Neuronal stem cell (in vitro differentiated cells): ENCODE measurements around the gene CLEC16A.

ENCODE experiments used
- DNase-seq: peaks from one replicate; pipeline ENCODE4 v3.0.0-alpha.2; 2013; ENCODE audit warnings: low spot score
- H2AFZ ChIP-seq: one replicate; pipeline ENCODE4 v1.6.1; 2013; ENCODE audit warnings: mild to moderate bottlenecking, low read length, inconsistent platforms
- H2AK5ac ChIP-seq: 2 replicates; pipeline ENCODE4 v1.6.1; 2013; ENCODE audit warnings: low read depth, mild to moderate bottlenecking, inconsistent platforms, low read length, moderate library complexity, mixed read lengths
- H2BK120ac ChIP-seq: 2 replicates; pipeline ENCODE4 v1.6.1; 2013; ENCODE audit warnings: low read depth, mild to moderate bottlenecking, inconsistent platforms, low read length, moderate library complexity, mixed read lengths
- H2BK12ac ChIP-seq: one replicate; pipeline ENCODE4 v1.6.1; 2013; ENCODE audit warnings: low read length, inconsistent platforms
- H2BK15ac ChIP-seq: 2 replicates; pipeline ENCODE4 v1.6.1; 2013; ENCODE audit warnings: mild to moderate bottlenecking, low read length, inconsistent platforms, mixed read lengths
- H2BK5ac ChIP-seq: one replicate; pipeline ENCODE4 v1.6.1; 2013; ENCODE audit warnings: inconsistent platforms, mild to moderate bottlenecking, low read length, moderate library complexity
- H3K14ac ChIP-seq: one replicate; pipeline ENCODE4 v1.6.1; 2013; ENCODE audit warnings: low read length, inconsistent platforms
- H3K18ac ChIP-seq: 2 replicates; pipeline ENCODE4 v1.6.1; 2013; ENCODE audit warnings: low read length, inconsistent platforms
- H3K23ac ChIP-seq: 2 replicates; pipeline ENCODE4 v1.6.1; 2013; ENCODE audit warnings: low read depth, mild to moderate bottlenecking, mixed read lengths, low read length, inconsistent platforms; ENCODE audit not compliant: poor library complexity
- H3K27ac ChIP-seq: replicated peaks from 3 replicates; pipeline ENCODE4 v1.5.1; 2013; ENCODE audit warnings: low read length, inconsistent platforms
- H3K27me3 ChIP-seq, 3 experiments: 2 replicates each; pipeline ENCODE4 v1.6.1; 2013; ENCODE audit warnings: low read length in 3 of 3, mild to moderate bottlenecking in 2 of 3, inconsistent platforms in 1 of 3, low read depth in 1 of 3, mixed read lengths in 1 of 3, moderate library complexity in 1 of 3; ENCODE audit not compliant: control insufficient read depth in 3 of 3, insufficient read depth in 3 of 3
- H3K36me3 ChIP-seq, 2 donors: replicated peaks in 1 of 2; 2 replicates each; pipeline ENCODE4 v1.6.1; 2013; ENCODE audit warnings: low read length in 2 of 2; ENCODE audit not compliant: control insufficient read depth in 2 of 2, insufficient read depth in 2 of 2
- H3K4ac ChIP-seq: 2 replicates; pipeline ENCODE4 v1.6.1; 2013; ENCODE audit warnings: inconsistent platforms, mild to moderate bottlenecking, low read length, moderate library complexity
- H3K4me1 ChIP-seq, 2 donors: 1 replicate in 1 of 2; 2 replicates in 1 of 2; pipeline ENCODE4 v1.6.1; 2013; ENCODE audit warnings: low read length in 2 of 2, low read depth in 1 of 2; ENCODE audit not compliant: control insufficient read depth in 2 of 2, insufficient read depth in 1 of 2
- H3K4me2 ChIP-seq: one replicate; pipeline ENCODE4 v1.6.1; 2013; ENCODE audit warnings: mild to moderate bottlenecking, low read length, inconsistent platforms; ENCODE audit not compliant: insufficient read depth, poor library complexity, severe bottlenecking
- H3K4me3 ChIP-seq, 2 donors: 2 replicates each; pipeline ENCODE4 v1.5.1; 2013; ENCODE audit warnings: low read length in 2 of 2, mild to moderate bottlenecking in 2 of 2, inconsistent platforms in 1 of 2, moderate library complexity in 1 of 2
- H3K79me1 ChIP-seq: one replicate; pipeline ENCODE4 v1.6.1; 2013; ENCODE audit warnings: low read depth, mild to moderate bottlenecking, inconsistent platforms, low read length, moderate library complexity
- H3K9ac ChIP-seq: one replicate; pipeline ENCODE4 v1.6.1; 2013; ENCODE audit warnings: mild to moderate bottlenecking, low read depth, low read length, inconsistent platforms; ENCODE audit not compliant: poor library complexity
- H3K9me3 ChIP-seq, 2 donors: replicated peaks in 1 of 2; 2 replicates each; pipeline versions ENCODE3 to v1.6.1; 2013; ENCODE audit warnings: low read length in 2 of 2, mild to moderate bottlenecking in 2 of 2, inconsistent platforms in 1 of 2, low read depth in 1 of 2, mixed read lengths in 1 of 2, moderate library complexity in 1 of 2; ENCODE audit not compliant: control insufficient read depth in 2 of 2, insufficient read depth in 1 of 2
- H4K8ac ChIP-seq: one replicate; pipeline ENCODE4 v1.6.1; 2013; ENCODE audit warnings: low read depth, mild to moderate bottlenecking, inconsistent platforms, low read length, moderate library complexity
- H4K91ac ChIP-seq: one replicate; pipeline ENCODE4 v1.6.1; 2013; ENCODE audit warnings: low read length, low read depth, mild to moderate bottlenecking, inconsistent platforms; ENCODE audit not compliant: poor library complexity
- WGBS, 2 donors: extraction: QIAGEN DNeasy Blood & Tissue Kit; methylation state at CpG; one replicate each; pipeline ENCODE4 v1.1.7; 2013; ENCODE audit warnings: missing lambda C conversion rate in 2 of 2, mixed read lengths in 1 of 2; ENCODE audit not compliant: insufficient read length in 2 of 2, insufficient replicate concordance in 1 of 2; ENCODE audit errors: extremely low coverage in 2 of 2; 5-methylcytosine and 5-hydroxymethylcytosine counted together

The CLEC16A gene

DNA sequence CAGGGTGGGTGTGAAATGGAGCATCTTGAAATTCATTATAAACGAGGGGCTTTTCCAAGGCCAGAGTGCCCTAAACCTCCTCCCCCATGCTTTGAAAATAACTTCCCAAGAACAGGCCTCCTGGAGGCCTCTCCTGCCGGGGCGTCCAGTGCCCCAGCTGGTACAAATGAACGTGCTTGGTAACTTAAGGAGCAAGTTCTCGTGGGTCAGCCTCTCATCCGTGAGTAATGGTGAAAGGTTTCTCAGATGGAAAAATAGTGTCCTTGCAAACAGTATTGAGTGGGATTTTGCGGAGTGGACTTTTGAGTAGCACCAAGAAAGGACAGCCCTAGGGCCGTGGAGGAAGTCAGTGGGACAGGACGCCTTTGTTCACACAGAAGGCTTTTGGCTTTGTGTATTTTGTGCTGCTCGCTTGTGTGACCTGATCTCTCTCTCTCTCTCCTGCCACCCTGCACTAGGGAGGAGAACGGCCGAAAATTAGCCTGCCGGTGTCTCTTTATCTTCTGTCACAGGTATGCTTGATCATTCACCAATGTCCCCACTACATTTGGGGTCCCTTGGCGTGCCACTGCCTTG, 34.6 kb downstream of the CLEC16A start:
- Histone ChIP-seq H3K4me1 (peaks cover 24 to 28% of the 10 kb centered on the region in 2 donors), H2BK15ac (no peak overlapping the region), H3K4me3 (no peak overlapping the region), H3K79me1 (no peaks in the 10 kb centered on the region), H2BK5ac (no peak overlapping the region), H3K14ac (no peak overlapping the region), H3K9ac (no peak overlapping the region), H3K4ac (no peak overlapping the region), H4K91ac (no peak overlapping the region), H2BK120ac (no peak overlapping the region), H3K18ac (no peak overlapping the region), H3K27me3 (no peaks in the 10 kb centered on the region), H3K9me3 (no peaks in the 10 kb centered on the region), H3K4me2 (no peak overlapping the region), H2BK12ac (no peak overlapping the region), H2AK5ac (peak overlapping the region; percentile 31), H4K8ac (no peak overlapping the region), H3K27ac (no peak overlapping the region), H3K36me3 (peaks cover 1 to 45% of the 10 kb centered on the region in 2 donors), H2AFZ (no peak overlapping the region), H3K23ac (no peak overlapping the region)
- no CpG with 5 or more reads among the region's 14 CpGs for WGBS, 2 donors
- no peak for DNase-seq

DNA sequence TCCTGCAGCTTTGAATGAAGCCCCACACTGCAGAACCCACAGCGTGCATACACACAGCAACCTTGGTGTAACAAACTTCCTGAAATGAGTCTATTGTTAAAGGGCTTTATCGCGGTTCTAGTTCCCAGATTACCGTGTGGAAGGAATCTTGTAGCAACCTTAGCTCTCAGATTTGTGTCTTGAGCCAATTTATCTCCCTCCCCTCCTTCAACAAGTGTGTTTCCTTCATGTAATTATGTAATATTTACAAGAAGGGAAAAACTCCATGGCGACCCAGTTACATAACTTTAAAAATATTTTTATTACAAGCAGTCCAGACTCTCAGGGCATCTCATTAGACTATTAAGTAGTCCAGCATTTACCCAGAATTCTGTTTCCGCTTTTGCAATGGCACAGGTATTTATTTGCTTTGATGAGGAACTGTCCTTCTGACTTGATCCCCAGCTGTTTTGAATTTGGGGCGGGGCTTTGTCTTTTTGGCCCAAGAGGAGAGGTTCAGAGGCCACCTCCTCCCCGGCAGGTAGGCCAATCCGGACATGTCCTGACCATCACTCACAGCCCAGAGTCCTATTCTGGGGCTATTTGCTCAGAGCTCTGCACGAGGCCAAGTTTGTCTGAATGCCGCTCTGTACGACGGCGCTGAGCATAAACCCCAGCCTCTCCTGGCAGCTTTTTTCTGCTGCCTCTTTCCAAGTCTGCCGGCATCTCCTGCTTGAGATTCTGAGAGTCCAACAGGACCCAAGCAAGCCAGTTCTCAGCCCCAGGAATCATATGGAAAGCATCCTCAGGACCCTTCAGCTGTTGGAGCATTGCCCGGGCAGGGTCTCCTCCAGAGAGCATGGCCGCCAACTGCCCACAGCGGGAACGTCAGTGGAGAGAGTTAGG, 35.6 kb downstream of the CLEC16A start:
- no peak for DNase-seq
- Histone ChIP-seq H2BK12ac (no peak overlapping the region), H4K8ac (no peak overlapping the region), H2BK15ac (no peak overlapping the region), H3K4ac (no peak overlapping the region), H3K27ac (no peak overlapping the region), H4K91ac (no peak overlapping the region), H2BK5ac (peak overlapping the region; percentile 16), H3K9me3 (no peaks in the 10 kb centered on the region), H2AFZ (no peak overlapping the region), H3K79me1 (no peaks in the 10 kb centered on the region), H3K18ac (peak overlapping the region; percentile 52), H3K14ac (no peak overlapping the region), H3K9ac (no peak overlapping the region), H3K36me3 (peaks cover 1 to 38% of the 10 kb centered on the region in 2 donors), H3K4me1 (peaks cover 27 to 34% of the 10 kb centered on the region in 2 donors), H3K27me3 (no peaks in the 10 kb centered on the region), H3K4me2 (no peak overlapping the region), H3K23ac (no peak overlapping the region), H2AK5ac (no peak overlapping the region), H2BK120ac (no peak overlapping the region), H3K4me3 (no peak overlapping the region)
- no CpG with 5 or more reads among the region's 19 CpGs for WGBS, 2 donors

DNA sequence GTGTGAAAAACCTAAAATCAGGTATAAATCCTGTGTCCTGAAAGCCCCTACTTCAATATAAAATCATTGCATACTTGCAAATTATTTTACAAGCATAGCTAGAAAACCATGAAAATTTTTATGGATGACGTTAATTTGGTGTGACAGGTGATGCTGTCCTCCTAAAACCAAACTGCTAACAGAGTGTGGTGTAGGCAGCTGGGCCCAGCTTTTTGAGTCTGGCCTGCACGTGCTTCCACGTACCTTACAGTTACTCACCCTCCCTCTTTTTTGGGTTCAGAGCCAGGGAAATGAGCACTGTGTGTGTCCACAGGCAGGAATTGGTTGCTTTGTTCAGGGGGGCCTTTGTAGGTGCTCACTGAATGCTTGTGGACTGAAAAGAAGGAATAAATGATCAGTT, 36.4 kb downstream of the CLEC16A start:
- H3K36me3 ChIP-seq = peaks cover 1 to 41% of the 10 kb centered on the region in 2 donors
- H3K4me3 ChIP-seq = no peak overlapping the region
- no peak overlapping the region for H2AK5ac ChIP-seq
- no peak overlapping the region for H3K4me2 ChIP-seq
- H3K79me1 ChIP-seq = no peaks in the 10 kb centered on the region
- no peak overlapping the region for H4K91ac ChIP-seq
- no peak overlapping the region for H3K14ac ChIP-seq
- no peak overlapping the region for H2AFZ ChIP-seq
- no peak overlapping the region for H3K9ac ChIP-seq
- H2BK120ac ChIP-seq = no peak overlapping the region
- H3K27me3 ChIP-seq = no peaks in the 10 kb centered on the region
- H4K8ac ChIP-seq = no peak overlapping the region
- H3K4me1 ChIP-seq = peaks cover 27 to 34% of the 10 kb centered on the region in 2 donors
- no peak for DNase-seq
- no peak overlapping the region for H2BK12ac ChIP-seq
- H3K23ac ChIP-seq = no peak overlapping the region
- H2BK5ac ChIP-seq = no peak overlapping the region
- no peak overlapping the region for H3K4ac ChIP-seq
- no peaks in the 10 kb centered on the region for H3K9me3 ChIP-seq
- H3K18ac ChIP-seq = no peak overlapping the region
- H3K27ac ChIP-seq = no peak overlapping the region
- WGBS, 2 donors = no CpG with 5 or more reads among the region's 3 CpGs
- no peak overlapping the region for H2BK15ac ChIP-seq

DNA sequence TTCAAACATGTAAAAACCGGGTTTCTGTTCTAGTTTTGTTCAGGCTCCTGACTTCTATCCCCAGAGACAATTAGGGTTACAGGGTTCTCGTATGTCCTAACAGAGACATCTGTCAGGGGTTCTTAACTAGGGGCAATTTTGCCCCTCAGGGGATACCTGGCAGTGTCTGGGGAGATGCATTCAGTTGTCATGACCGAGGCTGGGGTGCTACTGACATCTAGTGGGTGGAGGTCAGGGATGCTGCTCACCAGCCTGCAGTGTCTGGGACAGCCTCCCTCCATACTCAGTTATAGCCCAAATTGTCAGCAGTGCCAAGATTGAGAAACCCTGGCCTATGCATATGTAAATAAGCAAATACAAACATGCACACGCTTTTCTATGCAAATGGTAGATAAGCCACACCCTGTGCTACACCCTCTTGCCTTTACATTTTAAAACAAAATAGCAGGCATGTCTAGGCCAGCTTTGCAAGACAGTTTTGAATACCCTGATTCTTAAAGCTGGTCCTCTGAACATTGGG, 37.4 kb downstream of the CLEC16A start:
- Histone ChIP-seq H3K36me3 (peaks cover 1 to 46% of the 10 kb centered on the region in 2 donors), H3K27me3 (no peaks in the 10 kb centered on the region), H3K9ac (no peak overlapping the region), H3K79me1 (no peaks in the 10 kb centered on the region), H3K4me2 (no peak overlapping the region), H2BK120ac (no peak overlapping the region), H3K18ac (no peak overlapping the region), H4K8ac (no peak overlapping the region), H3K23ac (no peak overlapping the region), H3K9me3 (no peaks in the 10 kb centered on the region), H2AFZ (no peak overlapping the region), H2BK5ac (no peak overlapping the region), H3K14ac (no peak overlapping the region), H2BK12ac (no peak overlapping the region), H2AK5ac (no peak overlapping the region), H3K4ac (no peak overlapping the region), H3K27ac (no peak overlapping the region), H3K4me1 (peaks cover 24 to 33% of the 10 kb centered on the region in 2 donors), H3K4me3 (no peak overlapping the region), H2BK15ac (no peak overlapping the region), H4K91ac (no peak overlapping the region)
- DNase-seq = no peak
- no CpG with 5 or more reads among the region's 4 CpGs for WGBS, 2 donors
